HG03135 (cell line): ENCODE measurements around the gene EHBP1.

Source experiments
- ATAC-seq: cut with Tn5 transposase; IDR thresholded peaks from one replicate; pipeline ENCODE4 v1.9.1; 2021; ENCODE audit warnings: mild to moderate bottlenecking, moderate library complexity; ENCODE audit not compliant: unreplicated experiment

EHBP1 gene

GRCh38 chr2:62871506-62871905 lies 166.0 kb downstream of the EHBP1 start:
- no peak for ATAC-seq

- no peak for ATAC-seq
Measured at GRCh38 chr2:62873603-62874002, 168.1 kb downstream of the EHBP1 start.

GRCh38 chr2:62874881-62875383 lies 169.4 kb downstream of the EHBP1 start:
- no peak for ATAC-seq

GRCh38 chr2:62881162-62881795 lies 175.8 kb downstream of the EHBP1 start:
- ATAC-seq = no peak

- no peak for ATAC-seq
Measured at GRCh38 chr2:62883629-62884028, 178.1 kb downstream of the EHBP1 start.

DNA sequence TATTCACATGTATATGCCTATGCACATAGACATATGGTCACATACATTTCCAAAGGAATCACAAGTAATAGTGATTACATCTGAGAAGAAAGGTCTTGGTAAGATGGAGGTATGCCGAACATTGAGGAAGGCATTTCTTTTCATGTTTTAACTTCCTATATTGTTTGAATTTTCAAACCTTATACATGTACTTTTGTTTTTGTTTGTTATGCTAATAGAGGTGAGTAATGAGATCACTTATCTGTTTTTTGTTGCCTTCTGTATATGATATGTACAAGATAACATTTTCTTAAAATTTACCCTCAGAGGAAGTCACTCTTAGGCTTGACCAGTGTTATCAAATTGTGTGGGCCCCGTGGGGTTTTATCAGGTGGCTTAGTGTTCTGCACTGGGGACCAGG lies 178.6 kb downstream of the EHBP1 start:
- ATAC-seq = no peak

- ATAC-seq = no peak
Measured at GRCh38 chr2:62884514-62884913, 179.0 kb downstream of the EHBP1 start.

DNA sequence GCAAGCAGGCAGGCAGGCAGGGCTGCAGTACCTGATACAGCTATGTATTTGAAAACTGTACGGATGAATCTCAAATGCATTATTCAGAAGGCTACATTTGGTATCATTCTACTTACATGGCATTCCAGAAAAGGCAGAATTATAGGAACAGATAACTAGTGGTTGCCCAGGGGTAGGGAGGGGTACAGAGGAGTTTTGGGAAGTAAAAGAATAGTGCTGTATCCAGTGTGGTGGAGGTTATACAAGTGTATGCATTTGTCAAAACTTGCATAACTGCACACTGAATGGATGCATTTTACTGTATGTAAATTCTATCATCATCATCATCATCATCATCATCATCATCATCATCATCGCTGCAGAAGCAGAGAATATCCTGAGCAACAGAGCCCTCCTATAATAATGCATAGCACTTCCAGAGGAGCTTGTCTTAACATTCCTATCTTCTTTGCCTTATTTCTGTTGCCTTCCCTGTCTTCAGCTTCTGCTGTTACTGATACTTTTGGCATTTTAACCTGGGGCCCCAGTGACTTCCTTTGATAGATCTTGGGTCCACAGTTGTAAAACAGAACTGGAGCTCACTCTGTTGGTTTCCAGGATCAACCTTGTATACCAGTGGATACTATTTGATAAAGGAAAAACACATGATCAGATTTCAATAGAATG lies 189.6 kb downstream of the EHBP1 start:
- ATAC-seq = no peak

DNA sequence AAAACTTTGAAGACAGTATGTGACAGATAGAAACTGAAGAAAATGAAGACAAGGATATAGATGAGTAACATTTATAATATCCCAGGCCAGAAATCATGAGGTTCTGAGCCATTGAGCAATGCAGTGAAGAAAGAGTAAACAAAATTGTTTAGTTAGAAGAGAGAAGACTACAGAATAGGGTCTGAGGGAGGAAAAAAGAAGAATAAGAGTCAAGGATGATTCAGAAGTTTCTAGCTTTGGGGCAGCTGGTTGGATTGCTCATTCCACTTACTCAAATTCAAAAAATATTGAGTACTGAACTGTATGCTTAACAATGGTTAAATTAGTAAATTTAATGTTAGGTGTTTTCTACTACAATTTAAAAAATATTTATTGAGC lies 190.1 kb downstream of the EHBP1 start:
- ATAC-seq = no peak

DNA sequence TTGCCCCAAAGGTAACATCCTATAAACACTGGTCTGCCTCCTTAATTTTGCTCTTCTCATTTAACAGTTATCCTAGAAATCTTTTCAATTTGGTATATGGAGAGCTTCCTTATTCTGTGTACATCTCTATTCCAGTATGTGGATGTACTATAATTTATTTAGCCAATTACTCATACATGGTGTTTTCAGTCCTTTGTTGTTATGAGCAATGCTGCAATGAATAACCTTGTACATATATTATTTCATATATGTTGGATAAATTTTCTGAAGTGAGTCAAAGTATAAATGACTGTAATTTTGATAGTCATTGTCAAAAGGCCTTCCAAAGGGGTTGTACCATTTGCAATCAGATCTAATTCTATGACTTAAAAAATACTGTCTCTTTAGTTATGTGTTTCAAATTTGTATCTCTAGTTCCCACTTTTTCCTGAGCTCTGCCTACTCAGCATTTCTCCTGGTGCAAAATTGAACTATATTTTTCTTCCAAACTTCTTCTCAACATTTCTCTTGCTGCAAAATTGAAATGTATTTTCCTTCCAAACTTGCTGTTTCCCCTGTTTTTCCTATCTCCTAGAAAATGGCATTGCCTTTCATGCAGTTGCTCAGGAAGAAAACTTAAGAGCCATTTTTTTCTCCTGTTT lies 191.8 kb downstream of the EHBP1 start:
- ATAC-seq = no peak

- ATAC-seq = no peak
Measured at GRCh38 chr2:62904344-62904743, 198.8 kb downstream of the EHBP1 start.

DNA sequence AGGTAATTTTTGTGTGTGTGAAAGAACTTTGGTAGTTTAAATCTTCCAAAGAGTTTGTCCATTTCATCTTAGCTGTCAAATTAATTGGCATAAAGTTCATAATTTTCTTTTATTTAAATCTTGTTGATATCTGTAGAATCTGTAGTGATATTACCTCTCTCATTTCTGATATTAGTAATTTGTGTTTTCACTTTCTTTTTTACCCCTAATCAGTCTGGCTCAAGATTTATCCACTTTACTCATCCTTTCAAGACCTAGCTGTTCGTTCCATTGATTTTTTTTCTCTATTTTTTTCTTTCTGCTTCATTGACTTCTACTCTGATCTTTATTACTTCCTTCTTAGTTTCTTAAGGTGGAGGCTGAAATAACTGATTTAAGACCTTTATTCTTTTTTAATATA lies 202.6 kb downstream of the EHBP1 start:
- no peak for ATAC-seq

DNA sequence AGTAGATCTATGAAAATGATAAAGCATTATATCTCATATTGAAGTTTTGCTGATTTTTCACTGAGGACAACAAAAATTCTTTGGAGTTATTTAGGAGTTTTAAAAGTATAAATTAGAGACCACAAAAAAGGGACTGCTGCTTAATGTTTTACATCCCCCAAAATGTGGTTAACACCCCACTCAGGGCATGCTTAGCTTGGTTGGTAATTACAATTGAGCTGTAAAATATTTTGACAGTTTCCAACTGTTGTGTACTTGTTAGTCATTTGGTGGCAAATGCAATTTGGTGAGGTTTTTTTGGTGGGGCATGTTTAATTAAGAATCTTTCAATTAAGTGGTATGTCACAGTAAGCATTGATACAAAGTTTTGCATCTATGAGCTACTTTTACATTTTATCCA lies 207.8 kb downstream of the EHBP1 start:
- ATAC-seq = no peak

- no peak for ATAC-seq
Measured at GRCh38 chr2:62919041-62919440, 213.5 kb downstream of the EHBP1 start.

DNA sequence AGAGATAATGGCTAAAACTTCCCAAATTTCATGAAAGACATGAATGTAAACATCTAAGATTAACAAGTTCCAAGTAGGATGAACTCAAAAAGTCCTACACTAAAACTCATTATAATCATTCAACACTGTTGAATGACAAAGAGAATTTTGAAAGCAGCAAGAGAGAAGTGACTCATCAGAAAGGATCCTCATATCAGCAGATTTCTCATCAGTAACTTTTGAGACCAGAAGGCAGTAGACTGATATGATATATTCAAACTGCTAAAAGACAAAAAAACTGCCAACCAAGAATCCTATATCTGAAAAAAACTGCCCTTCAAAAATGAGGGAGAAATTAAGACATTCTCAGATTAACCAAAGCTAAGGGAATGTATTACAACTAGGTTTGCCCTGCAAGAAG lies 214.6 kb downstream of the EHBP1 start:
- no peak for ATAC-seq

- no peak for ATAC-seq
Measured at GRCh38 chr2:62923242-62923641, 217.7 kb downstream of the EHBP1 start.

GRCh38 chr2:62923881-62924280 lies 218.4 kb downstream of the EHBP1 start:
- ATAC-seq = no peak

DNA sequence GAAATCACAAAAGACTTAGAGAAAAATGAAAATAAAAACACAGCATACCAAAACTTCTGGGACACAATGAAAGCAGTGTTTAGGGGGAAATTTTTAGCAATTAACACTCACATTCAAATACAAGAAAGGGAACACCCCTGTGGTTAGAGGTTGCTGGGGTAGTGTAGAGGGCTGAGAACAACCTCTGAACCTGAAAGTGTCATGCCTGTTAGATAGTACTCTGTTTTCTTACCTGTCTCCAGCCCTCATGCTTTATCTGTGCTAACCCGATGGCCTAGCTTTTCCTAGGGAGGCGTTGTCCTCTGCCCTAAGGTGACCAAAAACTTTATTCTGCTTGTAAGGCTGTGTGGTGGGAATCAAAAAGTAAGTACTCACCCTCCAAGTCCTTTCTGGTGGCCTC lies 222.5 kb downstream of the EHBP1 start:
- ATAC-seq = no peak

GRCh38 chr2:62931536-62931935 lies 226.0 kb downstream of the EHBP1 start:
- no peak for ATAC-seq

DNA sequence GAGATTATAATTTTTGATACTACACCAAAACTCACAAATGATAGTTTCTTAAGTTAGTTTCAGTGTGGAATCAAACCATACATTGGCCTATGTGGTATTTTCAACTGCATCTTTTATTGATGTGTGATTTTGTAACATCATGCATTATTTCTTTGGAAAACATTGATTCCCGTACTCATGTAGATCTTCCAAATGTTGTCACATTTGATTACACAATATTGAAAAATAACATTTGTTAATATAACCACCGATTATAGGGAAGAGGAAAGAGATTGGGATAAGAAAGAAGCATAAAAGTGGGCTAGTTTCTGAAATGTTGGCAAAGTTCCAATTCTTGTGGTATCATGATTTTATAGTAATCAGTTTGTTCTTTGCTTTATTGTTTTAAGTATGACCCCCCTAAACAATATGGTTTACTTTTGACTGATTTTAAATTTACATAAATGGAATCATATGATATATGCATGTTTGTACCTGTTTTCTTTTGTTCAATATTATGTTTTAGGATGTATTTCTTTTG lies 227.9 kb downstream of the EHBP1 start:
- no peak for ATAC-seq

DNA sequence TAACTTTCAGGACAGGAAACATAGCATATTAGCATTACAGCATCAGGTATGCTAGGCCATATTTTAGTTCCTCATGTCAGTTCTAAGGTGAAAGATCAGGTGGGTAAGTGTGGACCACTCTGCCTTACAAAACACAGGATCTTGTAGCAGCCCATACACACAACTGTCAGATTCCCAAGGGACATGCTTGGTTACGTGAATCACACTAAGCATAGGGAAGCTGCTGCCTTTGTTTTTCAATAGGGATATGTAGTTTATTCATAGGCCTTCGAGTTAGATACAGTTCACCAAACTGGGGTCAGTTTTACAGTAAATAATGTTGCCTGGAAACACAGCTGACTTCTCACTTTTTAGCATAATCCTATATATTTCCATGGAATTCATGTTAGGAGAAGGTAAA lies 229.0 kb downstream of the EHBP1 start:
- no peak for ATAC-seq

GRCh38 chr2:62938126-62938525 lies 232.6 kb downstream of the EHBP1 start:
- no peak for ATAC-seq
